ENCODE results near the gene FAM171A1. TPM values are rescaled to one million over a fixed set of nuclear protein-coding genes. Genes with fewer than 3 reads are reported as not detected.
"Not testable (repeated sequence)": the region's sequence is repeated elsewhere in the genome, so short reads cannot be mapped to it uniquely, and the experiment has no call there.

FAM171A1 gene
- total and polyA plus RNA-seq, 2 donors (not counting 1 experiment from before 2014, with no cell fraction given): 0.09 TPM; not detected in 1

GRCh38 chr10:15207410-15207809 lies 163.7 kb downstream of the FAM171A1 start:
- 100% methylated on average over 3 of the region's 4 CpGs for whole genome bisulfite sequencing (ENCODE audit: insufficient coverage)
- H3K27me3 ChIP-seq (replicated peaks in 1 of 4; ENCODE audit: control extremely low read depth in 1 of 4, control insufficient read depth in 3 of 4, insufficient read depth in 4 of 4, low read length in 3 of 4); H2AFZ ChIP-seq (ENCODE audit: insufficient read depth, low read depth, low read length, poor library complexity, severe bottlenecking); H3K79me2 ChIP-seq (ENCODE audit: control insufficient read depth, insufficient read depth, low read length); H3K4me2 ChIP-seq (replicated peaks; ENCODE audit: low read depth, low read length, poor library complexity, severe bottlenecking); H3K9me3 Mint-ChIP-seq (ENCODE audit: insufficient read depth); DNase-seq; H3K27ac ChIP-seq (ENCODE audit: low read length in 2 of 2); H3K4me3 Mint-ChIP-seq; H3K9me3 ChIP-seq (ENCODE audit: control extremely low read depth in 1 of 3, control insufficient read depth in 2 of 3, insufficient read depth in 1 of 3, low read length in 2 of 3); H3K27me3 Mint-ChIP-seq; H4K20me1 ChIP-seq (ENCODE audit: control insufficient read depth, insufficient read depth, low read length, poor library complexity, severe bottlenecking); H3K36me3 ChIP-seq (replicated peaks in 1 of 2; ENCODE audit: control extremely low read depth in 1 of 2, control insufficient read depth in 1 of 2, extremely low read depth in 1 of 2, insufficient read depth in 2 of 2, low read length in 1 of 2); ATAC-seq (ENCODE audit: low read depth); H3K9ac ChIP-seq (ENCODE audit: low read length); intact Hi-C loops (cut with micrococcal nuclease); H3K4me3 ChIP-seq (ENCODE audit: control extremely low read depth in 1 of 5, extremely low read depth in 1 of 5, insufficient read depth in 1 of 5, low read depth in 2 of 5, low read length in 4 of 5): not testable (repeated sequence)
- H3K4me1 Mint-ChIP-seq: peaks cover 28% of the 10 kb centered on the region
- ChIA-PET CTCF (interaction anchor here (0.7 kb wide), 1 partner anchor 108 kb away, joined by 3 read pairs; no protein-coding TSS in a partner anchor), POLR2A (interaction anchor here (1.1 kb wide), 1 partner anchor 66 kb away, joined by 4 read pairs; no protein-coding TSS in a partner anchor)
- peaks cover 16 to 18% of the 10 kb centered on the region in 2 donors for H3K4me1 ChIP-seq (ENCODE audit: control insufficient read depth in 2 of 2, insufficient read depth in 2 of 2, low read length in 2 of 2)
- H3K27ac Mint-ChIP-seq: peak overlapping the region; percentile 21

- H3K9me3 Mint-ChIP-seq (ENCODE audit: insufficient read depth): no peaks in the 10 kb centered on the region
- intact Hi-C loops (cut with micrococcal nuclease): no loop called here
Measured at GRCh38 chr10:15202639-15203038, 168.4 kb downstream of the FAM171A1 start.

GRCh38 chr10:15202301-15202621 lies 168.8 kb downstream of the FAM171A1 start:
- H3K79me2 ChIP-seq (ENCODE audit: control insufficient read depth, insufficient read depth, low read length); H3K4me3 ChIP-seq (ENCODE audit: control extremely low read depth in 1 of 5, extremely low read depth in 1 of 5, insufficient read depth in 1 of 5, low read depth in 2 of 5, low read length in 4 of 5); H3K4me1 ChIP-seq (ENCODE audit: control insufficient read depth in 2 of 2, insufficient read depth in 2 of 2, low read length in 2 of 2); H3K36me3 ChIP-seq (replicated peaks in 1 of 2; ENCODE audit: control extremely low read depth in 1 of 2, control insufficient read depth in 1 of 2, extremely low read depth in 1 of 2, insufficient read depth in 2 of 2, low read length in 1 of 2); H3K9me3 Mint-ChIP-seq (ENCODE audit: insufficient read depth); H3K27me3 ChIP-seq (replicated peaks in 1 of 4; ENCODE audit: control extremely low read depth in 1 of 4, control insufficient read depth in 3 of 4, insufficient read depth in 4 of 4, low read length in 3 of 4); intact Hi-C loops (cut with micrococcal nuclease); H3K4me3 Mint-ChIP-seq; DNase-seq; ATAC-seq (ENCODE audit: low read depth); H2AFZ ChIP-seq (ENCODE audit: insufficient read depth, low read depth, low read length, poor library complexity, severe bottlenecking); H3K9ac ChIP-seq (ENCODE audit: low read length); CTCF ChIA-PET; H4K20me1 ChIP-seq (ENCODE audit: control insufficient read depth, insufficient read depth, low read length, poor library complexity, severe bottlenecking); H3K4me1 Mint-ChIP-seq; H3K27ac Mint-ChIP-seq; H3K27ac ChIP-seq (ENCODE audit: low read length in 2 of 2); H3K4me2 ChIP-seq (replicated peaks; ENCODE audit: low read depth, low read length, poor library complexity, severe bottlenecking); H3K9me3 ChIP-seq (ENCODE audit: control extremely low read depth in 1 of 3, control insufficient read depth in 2 of 3, insufficient read depth in 1 of 3, low read length in 2 of 3): not testable (repeated sequence)
- POLR2A ChIA-PET: interaction anchor here (0.6 kb wide), 1 partner anchor 247 kb away, joined by 3 read pairs; no protein-coding TSS in a partner anchor
- peaks cover 22% of the 10 kb centered on the region for H3K27me3 Mint-ChIP-seq
- 93% methylated on average over 6 of the region's 8 CpGs for WGBS (ENCODE audit: insufficient coverage)

More at GRCh38 chr10:15202639-15203038, 168.4 kb downstream of the FAM171A1 start:
- Histone ChIP-seq H4K20me1 (ENCODE audit: control insufficient read depth, insufficient read depth, low read length, poor library complexity, severe bottlenecking) (no peaks in the 10 kb centered on the region), H3K4me1 (ENCODE audit: control insufficient read depth in 2 of 2, insufficient read depth in 2 of 2, low read length in 2 of 2) (peaks cover 1% of the 10 kb centered on the region in 2 donors), H3K79me2 (ENCODE audit: control insufficient read depth, insufficient read depth, low read length) (no peaks in the 10 kb centered on the region), H3K27ac (ENCODE audit: low read length in 2 of 2) (no peak overlapping the region), H3K27me3 (replicated peaks in 1 of 4; ENCODE audit: control extremely low read depth in 1 of 4, control insufficient read depth in 3 of 4, insufficient read depth in 4 of 4, low read length in 3 of 4) (no peaks in the 10 kb centered on the region), H2AFZ (ENCODE audit: insufficient read depth, low read depth, low read length, poor library complexity, severe bottlenecking) (no peak overlapping the region), H3K4me3 (ENCODE audit: control extremely low read depth in 1 of 5, extremely low read depth in 1 of 5, insufficient read depth in 1 of 5, low read depth in 2 of 5, low read length in 4 of 5) (no peak overlapping the region), H3K9me3 (ENCODE audit: control extremely low read depth in 1 of 3, control insufficient read depth in 2 of 3, insufficient read depth in 1 of 3, low read length in 2 of 3) (no peaks in the 10 kb centered on the region), H3K9ac (ENCODE audit: low read length) (no peak overlapping the region), H3K36me3 (replicated peaks in 1 of 2; ENCODE audit: control extremely low read depth in 1 of 2, control insufficient read depth in 1 of 2, extremely low read depth in 1 of 2, insufficient read depth in 2 of 2, low read length in 1 of 2) (no peaks in the 10 kb centered on the region), H3K4me2 (replicated peaks; ENCODE audit: low read depth, low read length, poor library complexity, severe bottlenecking) (no peak overlapping the region)
- Mint-ChIP-seq H3K27me3 (peaks cover 19% of the 10 kb centered on the region), H3K27ac (no peak overlapping the region), H3K4me1 (peaks cover 4% of the 10 kb centered on the region), H3K4me3 (no peak overlapping the region)
- CTCF ChIA-PET: no interaction called here
- ATAC-seq (ENCODE audit: low read depth): no peak
- WGBS (ENCODE audit: insufficient coverage): no CpG with 5 or more reads among the region's 2 CpGs
- POLR2A ChIA-PET: interaction anchor here (0.6 kb wide), 1 partner anchor 247 kb away, joined by 3 read pairs; no protein-coding TSS in a partner anchor
- no peak for DNase-seq
- TF ChIP-seq EZH2 (IDR thresholded peaks at IDR 0.05; ENCODE audit: borderline replicate concordance, insufficient read depth, low read depth, low read length, poor library complexity, severe bottlenecking) (no peak), CTCF (IDR thresholded peaks at IDR 0.05) (no peak)
